Muscle layer of duodenum (tissue), 2 donors: ENCODE measurements around the gene B9D1.

Experiments used
- H3K27ac ChIP-seq: one replicate; pipeline ENCODE4 v1.7.0; 2013; ENCODE audit warnings: mild to moderate bottlenecking, low read length
- H3K27me3 ChIP-seq: one replicate; pipeline ENCODE4 v1.7.0; 2013; ENCODE audit warnings: low read depth, mild to moderate bottlenecking, control low read depth, low read length
- H3K36me3 ChIP-seq, 2 donors: one replicate each; pipeline ENCODE4 v1.7.0; 2013; ENCODE audit warnings: low read length in 2 of 2, control low read depth in 1 of 2, mild to moderate bottlenecking in 1 of 2; ENCODE audit not compliant: insufficient read depth in 2 of 2, control insufficient read depth in 1 of 2
- H3K4me1 ChIP-seq, 2 donors: one replicate each; pipeline ENCODE4 v1.7.0; 2013; ENCODE audit warnings: low read length in 2 of 2, mild to moderate bottlenecking in 2 of 2, control low read depth in 1 of 2, moderate library complexity in 1 of 2; ENCODE audit not compliant: insufficient read depth in 2 of 2, control insufficient read depth in 1 of 2
- H3K4me3 ChIP-seq, 2 donors: one replicate each; pipeline ENCODE4 v1.7.0; 2013; ENCODE audit warnings: low read length in 2 of 2, low read depth in 1 of 2, mild to moderate bottlenecking in 1 of 2
- H3K9me3 ChIP-seq, 2 donors: one replicate each; pipeline ENCODE4 v1.7.0; 2013; ENCODE audit warnings: low read length in 2 of 2, control low read depth in 1 of 2, mild to moderate bottlenecking in 1 of 2; ENCODE audit not compliant: control insufficient read depth in 1 of 2
- donor health status: healthy.

The B9D1 gene

GRCh38 chr17:19387921-19388521 lies 25.5 kb upstream of the B9D1 start:
- Histone ChIP-seq H3K27me3 (no peaks in the 10 kb centered on the region), H3K4me3 (peak overlapping the region in 1 of 2 donors; percentile 58), H3K36me3 (peaks cover 8 to 12% of the 10 kb centered on the region in 2 donors), H3K4me1 (peaks cover 31 to 71% of the 10 kb centered on the region in 2 donors), H3K27ac (peak overlapping the region; percentile 85), H3K9me3 (no peaks in the 10 kb centered on the region)

- Histone ChIP-seq H3K4me3 (peak within 1 kb of the TSS; percentile 39 to 58), H3K4me1 (peaks cover 31 to 64% of the 10 kb centered on the region in 2 donors), H3K27ac (peak within 1 kb of the TSS; percentile 94), H3K27me3 (no peaks in the 10 kb centered on the region), H3K36me3 (peaks cover 14 to 20% of the 10 kb centered on the region in 2 donors), H3K9me3 (no peaks in the 10 kb centered on the region)
These were observed 24.7 kb upstream of the B9D1 start, which contains the start of gene MFAP4 for GRCh38 chr17:19386974-19387920. Gene MFAP4 (minus strand): TSS chr17:19387190. CDS start chr17:19387155, 35 bp downstream.

- Histone ChIP-seq H3K27ac (peak overlapping the region; percentile 94), H3K27me3 (no peaks in the 10 kb centered on the region), H3K9me3 (no peaks in the 10 kb centered on the region), H3K4me1 (peaks cover 31 to 62% of the 10 kb centered on the region in 2 donors), H3K4me3 (peak overlapping the region; percentile 39 to 58), H3K36me3 (peaks cover 14 to 27% of the 10 kb centered on the region in 2 donors)
These were observed 23.8 kb upstream of the B9D1 start for GRCh38 chr17:19386051-19386929.

DNA sequence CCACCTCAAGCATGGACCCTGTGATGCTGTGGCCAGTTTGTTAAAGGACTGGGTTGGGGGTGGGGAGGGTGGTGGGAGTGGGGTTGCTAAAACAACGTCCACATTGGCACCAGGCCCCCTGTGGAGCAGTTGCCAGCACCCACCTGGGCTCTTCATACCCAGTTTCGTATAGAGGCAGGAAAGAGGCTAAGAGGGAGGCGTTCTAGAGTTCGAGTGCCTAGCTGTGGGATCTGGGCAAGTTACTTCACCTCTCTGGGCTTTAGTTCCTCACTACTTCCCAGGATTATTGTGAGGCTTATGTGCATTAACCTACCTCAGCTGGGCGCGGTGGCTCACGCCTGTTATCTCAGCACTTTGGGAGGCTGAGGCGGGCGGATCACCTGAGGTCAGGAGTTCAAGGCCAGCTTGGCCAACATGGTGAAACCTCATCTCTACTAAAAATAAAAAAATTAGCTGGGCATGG lies 23.0 kb upstream of the B9D1 start:
- peak overlapping the region; percentile 27 to 58 for H3K4me3 ChIP-seq
- H3K27me3 ChIP-seq, result no peaks in the 10 kb centered on the region
- H3K9me3 ChIP-seq, result no peaks in the 10 kb centered on the region
- peak overlapping the region; percentile 94 for H3K27ac ChIP-seq
- H3K36me3 ChIP-seq, result peaks cover 16 to 35% of the 10 kb centered on the region in 2 donors
- peaks cover 31 to 62% of the 10 kb centered on the region in 2 donors for H3K4me1 ChIP-seq

DNA sequence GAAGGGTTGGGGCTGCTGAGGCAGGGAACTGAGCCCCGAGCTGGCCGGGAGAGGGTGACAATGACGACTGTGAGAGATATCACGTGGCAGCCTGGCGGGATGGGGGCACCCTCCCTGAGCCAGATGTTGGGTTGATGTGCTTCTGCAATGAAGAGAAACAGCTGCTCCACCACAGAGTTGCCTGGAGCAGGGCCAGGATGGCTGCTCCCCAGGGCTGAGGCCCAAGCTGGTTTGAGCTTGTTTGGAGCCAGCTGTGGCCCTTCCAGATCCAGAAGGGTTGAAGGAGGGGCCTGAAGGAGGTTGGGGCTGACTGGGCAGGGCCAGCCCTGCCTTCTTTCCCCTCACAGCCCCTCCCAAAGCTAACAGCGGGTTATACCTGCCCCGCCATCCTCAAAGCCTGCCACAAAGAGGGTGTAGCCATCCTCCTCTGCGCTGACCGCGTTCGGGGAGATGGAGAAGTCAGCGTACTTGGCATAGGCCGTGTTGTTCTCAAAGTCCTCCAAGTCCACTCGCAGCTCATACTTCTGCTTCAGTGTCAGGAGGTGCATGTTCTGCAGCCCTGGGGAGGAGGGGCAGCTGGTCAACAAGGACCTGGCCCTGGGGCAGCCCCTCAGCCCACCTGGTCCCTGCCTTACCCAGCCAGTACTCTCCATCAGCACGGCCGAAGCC lies 22.3 kb upstream of the B9D1 start:
- H3K36me3 ChIP-seq, result peaks cover 23 to 41% of the 10 kb centered on the region in 2 donors

DNA sequence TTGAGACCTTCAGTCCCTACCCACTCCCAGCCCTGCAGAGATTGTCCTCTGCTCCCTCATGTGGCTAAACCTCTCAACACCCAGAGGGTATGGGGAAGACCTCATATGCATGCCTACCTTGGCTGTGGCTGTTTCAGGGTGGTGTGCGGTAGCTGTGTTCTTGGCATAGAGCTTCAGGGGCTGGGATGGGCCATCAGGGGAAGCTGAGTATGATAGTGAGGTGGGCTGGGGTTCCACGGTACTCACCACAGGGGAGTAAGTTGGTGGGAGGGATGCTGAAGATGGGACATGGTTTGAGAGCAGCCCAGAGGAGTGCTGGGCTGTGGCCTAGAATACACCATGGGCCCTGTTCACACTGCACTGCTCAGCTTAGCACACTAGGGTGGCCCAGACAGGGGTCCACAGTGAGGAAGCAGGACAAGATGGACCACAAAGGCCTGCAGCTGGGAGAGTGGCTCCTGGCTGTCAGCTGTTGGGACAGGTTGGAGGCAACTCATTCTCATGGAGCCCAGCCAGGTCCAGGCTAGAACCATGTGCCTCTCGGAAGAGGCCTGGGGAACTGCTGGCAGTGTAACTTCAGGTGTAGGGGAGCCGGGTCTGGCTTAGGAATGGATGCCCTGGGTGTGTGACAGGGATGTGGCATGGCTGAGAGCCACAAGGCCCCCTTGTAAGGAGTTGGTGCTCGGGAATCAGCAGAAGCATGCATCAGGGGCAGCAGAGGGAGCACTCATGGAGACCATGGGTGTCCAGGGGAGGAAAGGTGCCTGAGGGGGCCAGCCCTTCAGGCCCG lies 21.4 kb upstream of the B9D1 start:
- peak overlapping the region in 1 of 2 donors; percentile 58 for H3K4me3 ChIP-seq
- peaks cover 26 to 45% of the 10 kb centered on the region in 2 donors for H3K36me3 ChIP-seq
- peak overlapping the region; percentile 31 for H3K27ac ChIP-seq
- no peaks in the 10 kb centered on the region for H3K9me3 ChIP-seq
- H3K4me1 ChIP-seq, result peaks cover 28 to 60% of the 10 kb centered on the region in 2 donors
- H3K27me3 ChIP-seq, result no peaks in the 10 kb centered on the region

More for the DNA sequence above, 22.3 kb upstream of the B9D1 start:
- peaks cover 31 to 60% of the 10 kb centered on the region in 2 donors for H3K4me1 ChIP-seq
- peak overlapping the region; percentile 94 for H3K27ac ChIP-seq
- H3K27me3 ChIP-seq, result no peaks in the 10 kb centered on the region
- H3K4me3 ChIP-seq, result peak overlapping the region; percentile 27 to 58
- no peaks in the 10 kb centered on the region for H3K9me3 ChIP-seq

DNA sequence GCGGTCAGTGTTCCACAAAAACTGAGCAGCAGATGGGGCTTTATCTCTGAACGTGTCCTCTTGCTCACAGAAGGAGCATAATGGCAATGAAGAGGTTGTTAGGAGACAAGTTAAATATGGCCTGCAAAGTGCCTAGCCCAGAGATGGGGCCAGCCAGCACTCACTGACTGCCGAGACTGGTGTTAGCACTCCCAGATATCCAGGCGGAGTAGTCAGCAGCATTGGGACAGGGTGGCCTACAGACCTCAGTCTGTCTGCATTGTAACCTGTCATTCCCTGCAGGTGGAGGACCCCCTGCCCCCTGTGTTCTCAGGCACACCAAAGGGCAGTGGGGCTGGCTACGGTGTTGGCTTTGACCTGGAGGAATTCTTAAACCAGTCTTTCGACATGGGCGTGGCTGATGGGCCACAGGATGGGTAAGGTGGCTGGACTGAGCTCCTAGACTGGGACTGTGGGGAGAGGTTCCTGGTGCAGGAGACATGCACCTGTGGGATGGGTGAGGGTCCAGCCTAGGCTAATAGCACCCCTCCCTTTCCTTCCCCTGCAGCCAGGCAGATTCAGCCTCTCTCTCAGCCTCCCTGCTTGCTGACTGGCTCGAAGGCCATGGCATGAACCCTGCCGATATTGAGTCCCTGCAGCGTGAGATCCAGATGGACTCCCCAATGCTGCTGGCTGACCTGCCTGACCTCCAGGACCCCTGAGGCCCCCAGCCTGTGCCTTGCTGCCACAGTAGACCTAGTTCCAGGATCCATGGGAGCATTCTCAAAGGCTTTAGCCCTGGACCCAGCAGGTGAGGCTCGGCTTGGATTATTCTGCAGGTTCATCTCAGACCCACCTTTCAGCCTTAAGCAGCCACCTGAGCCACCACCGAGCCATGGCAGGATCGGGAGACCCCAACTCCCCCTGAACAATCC lies 20.3 kb upstream of the B9D1 start:
- Histone ChIP-seq H3K27me3 (no peaks in the 10 kb centered on the region), H3K9me3 (no peaks in the 10 kb centered on the region), H3K36me3 (peaks cover 26 to 48% of the 10 kb centered on the region in 2 donors), H3K4me1 (peaks cover 23 to 50% of the 10 kb centered on the region in 2 donors), H3K4me3 (no peak overlapping the region), H3K27ac (no peak overlapping the region)

DNA sequence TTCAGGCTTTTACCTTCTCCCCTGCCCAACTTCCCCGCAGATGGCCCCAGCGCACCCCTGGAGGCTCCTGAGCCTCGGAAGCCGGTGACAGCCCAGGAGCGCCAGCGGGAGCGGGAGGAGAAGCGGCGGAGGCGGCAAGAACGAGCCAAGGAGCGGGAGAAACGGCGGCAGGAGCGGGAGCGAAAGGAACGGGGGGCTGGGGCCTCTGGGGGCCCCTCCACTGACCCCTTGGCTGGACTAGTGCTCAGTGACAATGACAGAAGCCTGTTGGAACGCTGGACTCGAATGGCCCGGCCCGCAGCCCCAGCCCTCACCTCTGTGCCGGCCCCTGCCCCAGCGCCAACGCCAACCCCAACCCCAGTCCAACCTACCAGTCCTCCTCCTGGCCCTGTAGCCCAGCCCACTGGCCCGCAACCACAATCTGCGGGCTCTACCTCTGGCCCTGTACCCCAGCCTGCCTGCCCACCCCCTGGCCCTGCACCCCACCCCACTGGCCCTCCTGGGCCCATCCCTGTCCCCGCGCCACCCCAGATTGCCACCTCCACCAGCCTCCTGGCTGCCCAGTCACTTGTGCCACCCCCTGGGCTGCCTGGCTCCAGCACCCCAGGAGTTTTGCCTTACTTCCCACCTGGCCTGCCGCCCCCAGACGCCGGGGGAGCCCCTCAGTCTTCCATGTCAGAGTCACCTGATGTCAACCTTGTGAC lies 19.4 kb upstream of the B9D1 start:
- peaks cover 22 to 49% of the 10 kb centered on the region in 2 donors for H3K4me1 ChIP-seq
- no peak overlapping the region for H3K4me3 ChIP-seq
- H3K36me3 ChIP-seq, result peaks cover 26 to 48% of the 10 kb centered on the region in 2 donors
- H3K9me3 ChIP-seq, result no peaks in the 10 kb centered on the region
- no peaks in the 10 kb centered on the region for H3K27me3 ChIP-seq
- no peak overlapping the region for H3K27ac ChIP-seq

GRCh38 chr17:19381361-19381740 lies 18.8 kb upstream of the B9D1 start:
- Histone ChIP-seq H3K9me3 (no peaks in the 10 kb centered on the region), H3K27ac (no peak overlapping the region), H3K36me3 (peaks cover 26 to 48% of the 10 kb centered on the region in 2 donors), H3K4me3 (no peak overlapping the region), H3K27me3 (no peaks in the 10 kb centered on the region), H3K4me1 (peaks cover 19 to 48% of the 10 kb centered on the region in 2 donors)
